CD8-positive, alpha-beta memory T cell (primary cell): ENCODE data around the gene ZNF195. TPM values are rescaled to one million over a fixed set of nuclear protein-coding genes. Genes with fewer than 3 reads are reported as not detected.

Experiments
- CTCF ChIA-PET: fragments of 350-600 bp; sonication (Branson Sonifier 250); formaldehyde crosslinking; loops from one replicate; lab custom pipeline; 2021; ENCODE audit warnings: antibody characterized with exemption; lab: Charles Lee
- POLR2A ChIA-PET: fragments of 350-600 bp; sonication (Branson Sonifier 250); formaldehyde crosslinking; loops from one replicate; lab custom pipeline; 2021; ENCODE audit warnings: antibody characterized with exemption; lab: Charles Lee
- DNase-seq, 5 donors: peaks; one replicate each; pipeline versions ENCODE4 v3.0.0 to v3.0.0-alpha.2; 2020 to 2022; ENCODE audit warnings: mixed read lengths in 1 of 5
- H3K27ac ChIP-seq: one replicate; pipeline ENCODE4 v1.7.0; 2013; ENCODE audit warnings: low read depth, mild to moderate bottlenecking, low read length, moderate library complexity
- H3K27me3 ChIP-seq: 2 replicates; pipeline ENCODE4 v1.7.0; 2013; ENCODE audit warnings: low read length, mild to moderate bottlenecking; ENCODE audit not compliant: insufficient read depth, poor library complexity, severe bottlenecking
- H3K36me3 ChIP-seq: 2 replicates; pipeline ENCODE4 v1.7.0; 2013; ENCODE audit warnings: mild to moderate bottlenecking, low read length, moderate library complexity; ENCODE audit not compliant: insufficient read depth
- H3K4me1 ChIP-seq: 2 replicates; pipeline ENCODE4 v1.7.0; 2013; ENCODE audit warnings: mild to moderate bottlenecking, low read length, moderate library complexity; ENCODE audit not compliant: insufficient read depth
- H3K4me3 ChIP-seq: 2 replicates; pipeline ENCODE4 v1.7.0; 2013; ENCODE audit warnings: mild to moderate bottlenecking, low read length
- H3K9me3 ChIP-seq: 2 replicates; pipeline ENCODE4 v1.7.0; 2013; ENCODE audit warnings: mild to moderate bottlenecking, low read length
- H3K27ac Mint-ChIP-seq, 8 donors: one replicate each; pipeline ENCODE4 v1.8.0; 2020 to 2021; ENCODE audit warnings: mixed read lengths in 8 of 8, mild to moderate bottlenecking in 6 of 8, inconsistent platforms in 3 of 8, moderate library complexity in 3 of 8
- H3K27me3 Mint-ChIP-seq, 2 donors: one replicate each; pipeline ENCODE4 v1.8.0; 2020 to 2021; ENCODE audit warnings: mixed read lengths in 2 of 2, mild to moderate bottlenecking in 1 of 2, moderate library complexity in 1 of 2
- H3K36me3 Mint-ChIP-seq, 3 donors: one replicate each; pipeline ENCODE4 v1.8.0; 2020 to 2021; ENCODE audit warnings: mixed read lengths in 3 of 3, inconsistent platforms in 1 of 3, mild to moderate bottlenecking in 1 of 3
- H3K4me1 Mint-ChIP-seq, 3 donors: one replicate each; pipeline ENCODE4 v1.8.0; 2020 to 2021; ENCODE audit warnings: mixed read lengths in 3 of 3, inconsistent platforms in 1 of 3, mild to moderate bottlenecking in 1 of 3
- H3K4me3 Mint-ChIP-seq, 7 donors: one replicate each; pipeline ENCODE4 v1.8.0; 2020 to 2021; ENCODE audit warnings: mixed read lengths in 7 of 7, mild to moderate bottlenecking in 6 of 7, moderate library complexity in 4 of 7, inconsistent platforms in 2 of 7
- H3K9me3 Mint-ChIP-seq, 5 donors: one replicate each; pipeline ENCODE4 v1.8.0; 2020 to 2022; ENCODE audit warnings: mixed read lengths in 5 of 5, mild to moderate bottlenecking in 3 of 5, moderate library complexity in 2 of 5, inconsistent platforms in 1 of 5
- polyA plus RNA-seq: library from polyadenylated mRNA; unstranded; fragments of 300-500 nt; fragmentation: Illumina TruSeq; gene quantifications from one replicate; pipeline ENCODE4 v1.2.3, GENCODE V29; 2021
- total RNA-seq, 2 experiments: library from RNA; stranded (reverse); gene quantifications; one replicate each; pipeline ENCODE4 v1.2.3, GENCODE V29; 2021

The ZNF195 gene
- total and polyA plus RNA-seq, 3 experiments from 2014 or later: 24.2 to 41.5 (median 32.6) TPM

DNA sequence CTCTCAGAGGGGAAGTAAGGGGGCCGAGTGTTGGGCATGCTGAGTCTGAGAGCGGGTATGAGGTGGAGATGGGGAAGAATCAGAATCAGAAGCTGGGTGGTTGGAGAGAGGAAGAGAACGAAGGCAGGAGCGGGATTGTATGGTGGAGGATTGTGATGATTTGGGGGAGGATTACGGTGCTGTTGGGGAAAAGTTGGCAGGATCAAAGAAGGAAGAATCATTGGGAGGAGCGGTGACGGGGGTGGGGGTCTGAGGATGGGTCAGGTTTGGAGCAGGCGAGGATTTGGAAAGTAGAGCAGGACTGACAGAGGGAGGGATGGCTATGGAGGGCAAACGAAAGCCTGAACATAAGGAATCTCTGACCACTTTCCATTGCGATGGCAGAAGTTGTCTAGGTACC is 22.1 kb downstream of the ZNF195 start:
- H3K36me3 ChIP-seq: peaks cover 28% of the 10 kb centered on the region
- Mint-ChIP-seq H3K4me3 (no peak overlapping the region), H3K4me1 (no peaks in the 10 kb centered on the region), H3K27ac (peak overlapping the region in 1 of 8 donors; percentile 78), H3K36me3 (peaks cover 29 to 60% (median 53%) of the 10 kb centered on the region in 3 donors), H3K27me3 (peaks cover 0 to 4% of the 10 kb centered on the region in 2 donors), H3K9me3 (peaks cover 34 to 59% (median 43%) of the 10 kb centered on the region in 5 donors)
- no peak for DNase-seq
- ChIA-PET POLR2A (interaction anchor here (0.6 kb wide), 1 partner anchor 19 kb away, joined by 3 read pairs; no protein-coding TSS in a partner anchor), CTCF (interaction anchor here (1.8 kb wide), 1 partner anchor 16 kb away, joined by 3 read pairs; no protein-coding TSS in a partner anchor)
- H3K9me3 ChIP-seq: peaks cover 68% of the 10 kb centered on the region
- H3K27me3 ChIP-seq: no peaks in the 10 kb centered on the region
- no peak overlapping the region for H3K27ac ChIP-seq
- H3K4me3 ChIP-seq: no peak overlapping the region
- H3K4me1 ChIP-seq: no peaks in the 10 kb centered on the region

DNA sequence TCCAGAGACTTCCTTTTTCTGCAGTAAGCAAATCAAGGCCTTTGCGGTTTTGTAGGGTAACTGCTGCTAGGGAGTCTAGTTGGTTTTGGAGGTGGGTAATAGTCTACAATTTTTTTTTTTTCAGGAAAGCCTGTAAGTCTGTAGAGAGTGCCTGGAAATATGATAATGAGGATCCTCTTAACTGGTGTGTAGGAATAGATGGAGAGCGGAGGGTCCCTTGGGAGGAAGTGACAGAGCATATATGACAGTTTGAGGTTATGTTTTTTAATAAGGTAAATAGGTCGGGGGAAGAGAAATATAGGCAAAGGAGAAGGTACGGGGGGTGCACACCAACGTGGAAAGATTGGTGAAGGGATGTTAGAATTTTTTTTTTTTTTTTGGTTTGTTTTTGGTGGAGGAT is 25.9 kb downstream of the ZNF195 start:
- Mint-ChIP-seq H3K27me3 (peaks cover 0 to 4% of the 10 kb centered on the region in 2 donors), H3K4me3 (no peak overlapping the region), H3K9me3 (peaks cover 6 to 28% (median 22%) of the 10 kb centered on the region in 5 donors), H3K27ac (no peak overlapping the region), H3K4me1 (no peaks in the 10 kb centered on the region), H3K36me3 (peaks cover 4 to 35% (median 18%) of the 10 kb centered on the region in 3 donors)
- Histone ChIP-seq H3K4me3 (no peak overlapping the region), H3K9me3 (peaks cover 30% of the 10 kb centered on the region), H3K27me3 (no peaks in the 10 kb centered on the region), H3K27ac (no peak overlapping the region), H3K4me1 (no peaks in the 10 kb centered on the region), H3K36me3 (no peaks in the 10 kb centered on the region)
- ChIA-PET CTCF (no interaction called here), POLR2A (no interaction called here)
- no peak for DNase-seq

DNA sequence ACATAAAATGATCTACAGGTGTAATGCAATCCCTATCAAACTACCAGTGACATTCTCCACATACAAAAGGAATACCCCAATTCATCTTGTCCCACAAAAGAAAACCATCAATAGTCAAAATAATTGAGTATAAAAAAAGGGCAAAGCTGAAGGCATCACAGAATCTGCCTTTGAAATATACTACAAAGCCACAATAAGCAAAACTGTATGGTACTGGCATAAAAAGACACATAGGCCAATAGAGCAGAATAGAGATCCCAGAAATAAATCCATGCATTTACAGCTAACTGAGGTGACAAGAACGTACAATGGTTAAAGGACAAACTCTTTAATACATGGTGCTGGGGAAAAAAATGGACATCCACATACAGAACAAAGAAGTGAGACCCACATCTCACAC is 31.8 kb downstream of the ZNF195 start:
- CTCF ChIA-PET: no interaction called here
- H3K4me1 ChIP-seq: no peaks in the 10 kb centered on the region
- H3K36me3 ChIP-seq: no peaks in the 10 kb centered on the region
- no peaks in the 10 kb centered on the region for H3K27me3 ChIP-seq
- no peak overlapping the region for H3K4me3 ChIP-seq
- Mint-ChIP-seq H3K27me3 (peaks cover 4 to 6% of the 10 kb centered on the region in 2 donors), H3K4me3 (no peak overlapping the region), H3K4me1 (no peaks in the 10 kb centered on the region), H3K9me3 (peaks cover 4 to 18% (median 13%) of the 10 kb centered on the region in 5 donors), H3K36me3 (peaks cover 1 to 24% (median 7%) of the 10 kb centered on the region in 3 donors), H3K27ac (no peak overlapping the region)
- H3K27ac ChIP-seq: no peak overlapping the region
- no peaks in the 10 kb centered on the region for H3K9me3 ChIP-seq
- no peak for DNase-seq
- POLR2A ChIA-PET: no interaction called here

DNA sequence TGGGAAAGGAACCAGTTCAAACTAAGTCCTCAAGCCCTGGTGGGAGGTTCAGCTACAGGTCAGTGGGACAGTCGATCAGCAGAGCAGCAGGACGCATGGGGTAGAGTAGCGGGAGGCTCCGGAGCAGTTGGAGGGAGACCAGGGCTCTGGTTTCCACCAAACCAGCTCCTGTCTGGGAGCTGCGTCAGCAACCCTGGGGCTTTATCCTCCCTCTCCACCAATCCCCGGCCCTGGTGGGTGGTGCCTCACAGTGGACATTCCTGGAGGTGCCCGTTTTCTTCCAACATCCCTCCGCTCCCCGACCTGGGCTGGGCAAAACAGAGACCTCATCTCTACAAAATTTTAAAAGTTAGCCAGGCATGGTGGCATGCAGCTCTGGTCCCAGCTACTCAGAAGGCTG is 32.4 kb downstream of the ZNF195 start:
- Histone ChIP-seq H3K4me3 (no peak overlapping the region), H3K4me1 (no peaks in the 10 kb centered on the region), H3K27ac (no peak overlapping the region), H3K9me3 (no peaks in the 10 kb centered on the region), H3K36me3 (no peaks in the 10 kb centered on the region), H3K27me3 (no peaks in the 10 kb centered on the region)
- Mint-ChIP-seq H3K27ac (no peak overlapping the region), H3K36me3 (peaks cover 1 to 24% (median 7%) of the 10 kb centered on the region in 3 donors), H3K9me3 (peaks cover 4 to 18% (median 12%) of the 10 kb centered on the region in 5 donors), H3K4me3 (no peak overlapping the region), H3K4me1 (no peaks in the 10 kb centered on the region), H3K27me3 (peaks cover 5 to 9% of the 10 kb centered on the region in 2 donors)
- ChIA-PET POLR2A (no interaction called here), CTCF (no interaction called here)
- no peak for DNase-seq

DNA sequence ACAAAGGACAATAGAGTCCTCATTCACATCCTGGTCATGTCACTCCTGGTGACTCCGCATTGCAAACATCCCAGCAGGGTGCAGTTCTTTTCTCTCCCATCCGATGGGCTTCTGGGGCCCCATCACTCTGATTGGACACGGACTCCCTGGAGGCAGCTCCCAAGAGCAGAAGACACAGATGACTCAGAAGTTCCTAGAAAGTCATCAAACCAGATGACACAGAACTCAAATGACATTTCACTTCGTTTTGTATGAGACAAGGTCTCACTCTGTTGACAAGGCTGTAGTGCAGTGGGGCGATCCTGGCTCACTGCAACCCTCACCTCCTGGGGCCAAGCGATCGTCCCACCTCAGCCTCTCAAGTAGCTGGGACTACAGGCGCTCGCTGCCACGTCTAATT is 33.2 kb downstream of the ZNF195 start:
- H3K4me1 ChIP-seq: no peaks in the 10 kb centered on the region
- no peak overlapping the region for H3K4me3 ChIP-seq
- no peak for DNase-seq
- H3K27me3 ChIP-seq: no peaks in the 10 kb centered on the region
- no peaks in the 10 kb centered on the region for H3K9me3 ChIP-seq
- peaks cover 8 to 17% of the 10 kb centered on the region in 2 donors for H3K27me3 Mint-ChIP-seq
- no peak overlapping the region for H3K4me3 Mint-ChIP-seq
- ChIA-PET POLR2A (no interaction called here), CTCF (no interaction called here)
- peaks cover 1 to 24% (median 7%) of the 10 kb centered on the region in 3 donors for H3K36me3 Mint-ChIP-seq
- no peaks in the 10 kb centered on the region for H3K4me1 Mint-ChIP-seq
- no peak overlapping the region for H3K27ac Mint-ChIP-seq
- H3K27ac ChIP-seq: no peak overlapping the region
- no peaks in the 10 kb centered on the region for H3K36me3 ChIP-seq
- peaks cover 2 to 15% (median 9%) of the 10 kb centered on the region in 5 donors for H3K9me3 Mint-ChIP-seq

DNA sequence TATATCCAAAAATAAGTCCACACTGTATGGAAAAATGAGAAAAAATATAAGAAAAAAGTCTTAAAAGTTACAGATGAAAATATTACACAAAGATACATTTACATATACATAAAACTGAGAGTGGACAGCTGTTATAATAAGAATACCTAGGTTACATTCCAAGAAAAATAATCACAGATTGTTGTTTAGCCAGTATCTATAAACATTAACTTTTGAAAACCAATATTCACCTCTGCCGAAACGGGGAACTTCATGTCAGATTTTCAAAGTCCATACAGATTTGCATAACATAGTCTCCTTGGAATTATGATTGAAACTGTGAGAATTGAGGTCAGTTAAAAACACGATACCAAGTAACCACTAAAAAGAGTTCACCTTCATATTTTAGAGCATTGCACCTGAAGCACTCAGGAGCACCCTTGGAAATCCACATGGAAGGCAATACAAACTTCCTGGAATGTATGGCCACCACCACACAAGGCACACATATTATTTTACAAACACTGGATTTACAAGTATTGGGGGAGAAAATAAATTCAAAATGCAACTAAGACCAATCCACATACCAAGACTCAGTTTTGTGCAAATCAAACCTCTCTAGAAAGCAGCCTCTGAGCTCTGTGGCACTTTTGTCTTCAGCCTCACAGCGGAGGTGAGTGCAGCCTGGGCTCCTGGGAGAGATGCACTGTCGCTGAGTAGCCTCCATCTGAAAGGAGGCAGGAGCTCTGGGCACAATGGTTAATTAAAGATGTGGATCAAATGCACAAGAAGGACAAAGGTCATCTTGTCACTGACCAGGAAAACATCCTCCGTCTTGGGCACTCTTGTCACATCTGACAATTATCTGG is 34.4 kb downstream of the ZNF195 start:
- H3K4me3 Mint-ChIP-seq: peak overlapping the region in 1 of 7 donors; percentile 46
- H3K27ac ChIP-seq: no peak overlapping the region
- H3K4me3 ChIP-seq: no peak overlapping the region
- ChIA-PET POLR2A (no interaction called here), CTCF (no interaction called here)
- H3K27me3 ChIP-seq: peaks cover 10% of the 10 kb centered on the region
- H3K36me3 ChIP-seq: no peaks in the 10 kb centered on the region
- no peak overlapping the region for H3K27ac Mint-ChIP-seq
- H3K27me3 Mint-ChIP-seq: peaks cover 10 to 29% of the 10 kb centered on the region in 2 donors
- H3K4me1 ChIP-seq: no peaks in the 10 kb centered on the region
- peaks cover 2 to 13% (median 7%) of the 10 kb centered on the region in 5 donors for H3K9me3 Mint-ChIP-seq
- no peak for DNase-seq
- H3K4me1 Mint-ChIP-seq: no peaks in the 10 kb centered on the region
- H3K36me3 Mint-ChIP-seq: peaks cover 1 to 20% (median 7%) of the 10 kb centered on the region in 3 donors
- no peaks in the 10 kb centered on the region for H3K9me3 ChIP-seq

DNA sequence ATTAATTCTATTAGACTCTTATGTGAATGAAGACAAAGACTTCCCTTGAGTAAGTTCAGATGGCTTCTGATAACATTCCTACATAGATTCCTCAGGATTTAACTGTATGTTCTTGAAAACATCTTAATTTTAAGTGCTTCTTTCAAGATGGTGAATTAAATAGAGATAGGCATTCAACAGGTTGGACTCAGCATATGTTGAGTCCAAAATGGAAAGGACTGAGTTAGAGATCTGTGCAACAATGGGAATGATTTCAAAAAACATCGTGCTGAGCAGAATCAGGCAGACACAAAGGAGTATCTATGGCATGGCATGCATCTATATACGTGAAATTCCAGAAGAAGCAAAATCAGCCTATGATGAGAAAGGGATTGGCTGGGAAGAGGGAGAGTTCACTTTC is 36.2 kb downstream of the ZNF195 start:
- POLR2A ChIA-PET: no interaction called here

DNA sequence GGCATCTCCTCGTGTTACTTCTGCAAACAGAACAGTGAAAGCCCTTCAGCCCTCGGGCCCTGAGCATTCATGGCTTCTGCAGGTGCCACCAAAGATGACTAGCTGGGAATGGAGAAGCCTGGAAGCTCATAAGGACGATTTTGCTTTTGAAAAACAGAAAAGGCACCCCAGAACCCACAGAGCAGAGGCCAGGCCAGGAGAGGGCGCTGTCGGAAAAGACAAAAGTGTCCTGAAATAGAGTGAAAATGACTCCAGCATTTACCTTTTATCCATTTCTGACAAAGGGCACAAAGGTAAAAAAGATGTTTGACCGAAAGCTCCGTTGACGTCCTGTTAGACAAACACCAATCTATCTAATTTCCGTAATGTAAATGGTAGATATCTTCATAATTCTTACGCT is 37.6 kb downstream of the ZNF195 start:
- H3K4me3 Mint-ChIP-seq: no peak overlapping the region
- ChIA-PET CTCF (interaction anchor here (1.2 to 2.7 kb wide), 2 partner anchors 15 to 67 kb away, joined by 3 to 16 read pairs; no protein-coding TSS in a partner anchor), POLR2A (no interaction called here)
- peaks cover 0 to 2% (median 0%) of the 10 kb centered on the region in 3 donors for H3K36me3 Mint-ChIP-seq
- H3K4me3 ChIP-seq: no peak overlapping the region
- H3K27me3 ChIP-seq: peaks cover 16% of the 10 kb centered on the region
- no peaks in the 10 kb centered on the region for H3K4me1 Mint-ChIP-seq
- no peak overlapping the region for H3K27ac Mint-ChIP-seq
- no peaks in the 10 kb centered on the region for H3K9me3 ChIP-seq
- peak; percentile 36 to 70 (median 51) for DNase-seq
- peaks cover 16 to 45% of the 10 kb centered on the region in 2 donors for H3K27me3 Mint-ChIP-seq
- H3K36me3 ChIP-seq: no peaks in the 10 kb centered on the region
- no peak overlapping the region for H3K27ac ChIP-seq
- no peaks in the 10 kb centered on the region for H3K4me1 ChIP-seq
- no peaks in the 10 kb centered on the region for H3K9me3 Mint-ChIP-seq

More for the DNA sequence above, 36.2 kb downstream of the ZNF195 start:
- H3K36me3 ChIP-seq: no peaks in the 10 kb centered on the region
- Mint-ChIP-seq H3K9me3 (peaks cover under 1 to 8% (median 6%) of the 10 kb centered on the region in 5 donors), H3K36me3 (peaks cover 0 to 8% (median 7%) of the 10 kb centered on the region in 3 donors), H3K4me3 (no peak overlapping the region), H3K27me3 (peaks cover 16 to 42% of the 10 kb centered on the region in 2 donors), H3K27ac (no peak overlapping the region), H3K4me1 (no peaks in the 10 kb centered on the region)
- no peaks in the 10 kb centered on the region for H3K4me1 ChIP-seq
- H3K27ac ChIP-seq: no peak overlapping the region
- no peaks in the 10 kb centered on the region for H3K9me3 ChIP-seq
- CTCF ChIA-PET: interaction anchor here (2.7 kb wide), 1 partner anchor 66 kb away, joined by 16 read pairs; no protein-coding TSS in a partner anchor
- H3K27me3 ChIP-seq: peaks cover 16% of the 10 kb centered on the region
- no peak overlapping the region for H3K4me3 ChIP-seq
- DNase-seq: no peak
